ENCODE results near the gene ELOVL6. TPM values are rescaled to one million over a fixed set of nuclear protein-coding genes. Genes with fewer than 3 reads are reported as not detected.

The ELOVL6 gene
- total RNA-seq, 1 donor from 2014 or later: 25.5 TPM

GRCh38 chr4:110188113-110188512 lies 10.3 kb downstream of the ELOVL6 start:
- H3K27ac Mint-ChIP-seq (ENCODE audit: unreplicated experiment): no peak overlapping the region
- FAIRE-seq (no peak), DNase-seq (ENCODE audit: low read depth) (no peak)
- Histone ChIP-seq H3K9ac (ENCODE audit: low read length) (no peak overlapping the region), H3K4me3 (ENCODE audit: insufficient read depth, low read depth, low read length) (no peak overlapping the region), H3K27ac (ENCODE audit: low read depth, low read length) (no peak overlapping the region), H3K4me1 (ENCODE audit: insufficient read depth, low read length) (peaks cover 16% of the 10 kb centered on the region), H3K79me2 (ENCODE audit: insufficient read depth, low read length) (peaks cover 41% of the 10 kb centered on the region), H2AFZ (ENCODE audit: low read depth, low read length) (no peak overlapping the region), H3K36me3 (ENCODE audit: insufficient read depth, low read length) (no peaks in the 10 kb centered on the region), H3K9me3 (ENCODE audit: insufficient read depth, low read depth, low read length) (no peaks in the 10 kb centered on the region), H3K27me3 (ENCODE audit: insufficient read depth, low read length) (no peaks in the 10 kb centered on the region), H3K4me2 (ENCODE audit: low read length) (no peak overlapping the region), H4K20me1 (ENCODE audit: insufficient read depth, low read length) (peaks cover 14% of the 10 kb centered on the region)
- H3K4me3 Mint-ChIP-seq (ENCODE audit: unreplicated experiment): no peak overlapping the region
- TF ChIP-seq EZH2 (IDR thresholded peaks at IDR 0.05; ENCODE audit: insufficient read depth, low read length) (no peak), CTCF (IDR thresholded peaks at IDR 0.05; ENCODE audit: insufficient read depth, low read depth, low read length) (no peak)
- H3K27me3 Mint-ChIP-seq (ENCODE audit: low read depth, unreplicated experiment): no peaks in the 10 kb centered on the region
- H3K4me1 Mint-ChIP-seq (ENCODE audit: low read depth, unreplicated experiment): peaks cover 7% of the 10 kb centered on the region
- H3K9me3 Mint-ChIP-seq (ENCODE audit: unreplicated experiment): no peaks in the 10 kb centered on the region
- H3K36me3 Mint-ChIP-seq (ENCODE audit: low read depth, unreplicated experiment): no peaks in the 10 kb centered on the region

- H3K9ac ChIP-seq (ENCODE audit: low read length): no peak overlapping the region
- peaks cover 16% of the 10 kb centered on the region for H3K4me1 ChIP-seq (ENCODE audit: insufficient read depth, low read length)
- H3K4me3 ChIP-seq (ENCODE audit: insufficient read depth, low read depth, low read length): no peak overlapping the region
- peaks cover 32% of the 10 kb centered on the region for H3K79me2 ChIP-seq (ENCODE audit: insufficient read depth, low read length)
- H4K20me1 ChIP-seq (ENCODE audit: insufficient read depth, low read length): peaks cover 19% of the 10 kb centered on the region
- H3K4me2 ChIP-seq (ENCODE audit: low read length): peak overlapping the region; percentile 48
- H3K27me3 ChIP-seq (ENCODE audit: insufficient read depth, low read length): peaks cover 2% of the 10 kb centered on the region
- no peaks in the 10 kb centered on the region for H3K9me3 ChIP-seq (ENCODE audit: insufficient read depth, low read depth, low read length)
- no peak overlapping the region for H3K27ac Mint-ChIP-seq (ENCODE audit: unreplicated experiment)
- TF ChIP-seq EZH2 (IDR thresholded peaks at IDR 0.05; ENCODE audit: insufficient read depth, low read length) (no peak), CTCF (IDR thresholded peaks at IDR 0.05; ENCODE audit: insufficient read depth, low read depth, low read length) (no peak)
- peaks cover 6% of the 10 kb centered on the region for H3K4me1 Mint-ChIP-seq (ENCODE audit: low read depth, unreplicated experiment)
- H2AFZ ChIP-seq (ENCODE audit: low read depth, low read length): no peak overlapping the region
- DNase-seq (ENCODE audit: low read depth) (no peak), FAIRE-seq (no peak)
- no peaks in the 10 kb centered on the region for H3K36me3 ChIP-seq (ENCODE audit: insufficient read depth, low read length)
- H3K4me3 Mint-ChIP-seq (ENCODE audit: unreplicated experiment): no peak overlapping the region
- peaks cover 2% of the 10 kb centered on the region for H3K36me3 Mint-ChIP-seq (ENCODE audit: low read depth, unreplicated experiment)
- no peaks in the 10 kb centered on the region for H3K27me3 Mint-ChIP-seq (ENCODE audit: low read depth, unreplicated experiment)
- H3K27ac ChIP-seq (ENCODE audit: low read depth, low read length): no peak overlapping the region
- H3K9me3 Mint-ChIP-seq (ENCODE audit: unreplicated experiment): no peaks in the 10 kb centered on the region
These were observed 13.6 kb downstream of the ELOVL6 start for GRCh38 chr4:110184791-110185155.

GRCh38 chr4:110184140-110184790 lies 14.2 kb downstream of the ELOVL6 start:
- no peak overlapping the region for H3K4me3 ChIP-seq (ENCODE audit: insufficient read depth, low read depth, low read length)
- no peak overlapping the region for H3K27ac ChIP-seq (ENCODE audit: low read depth, low read length)
- FAIRE-seq: peak; percentile 83

More at GRCh38 chr4:110184140-110184790, 14.2 kb downstream of the ELOVL6 start:
- Mint-ChIP-seq H3K27ac (ENCODE audit: unreplicated experiment) (no peak overlapping the region), H3K4me3 (ENCODE audit: unreplicated experiment) (no peak overlapping the region), H3K36me3 (ENCODE audit: low read depth, unreplicated experiment) (peaks cover 2% of the 10 kb centered on the region), H3K4me1 (ENCODE audit: low read depth, unreplicated experiment) (peaks cover 6% of the 10 kb centered on the region), H3K27me3 (ENCODE audit: low read depth, unreplicated experiment) (no peaks in the 10 kb centered on the region), H3K9me3 (ENCODE audit: unreplicated experiment) (no peaks in the 10 kb centered on the region)
- Histone ChIP-seq H3K36me3 (ENCODE audit: insufficient read depth, low read length) (no peaks in the 10 kb centered on the region), H3K79me2 (ENCODE audit: insufficient read depth, low read length) (peaks cover 34% of the 10 kb centered on the region), H3K9me3 (ENCODE audit: insufficient read depth, low read depth, low read length) (no peaks in the 10 kb centered on the region), H3K27me3 (ENCODE audit: insufficient read depth, low read length) (peaks cover 2% of the 10 kb centered on the region), H3K4me1 (ENCODE audit: insufficient read depth, low read length) (peaks cover 16% of the 10 kb centered on the region), H2AFZ (ENCODE audit: low read depth, low read length) (no peak overlapping the region), H3K4me2 (ENCODE audit: low read length) (peak overlapping the region; percentile 48), H3K9ac (ENCODE audit: low read length) (no peak overlapping the region), H4K20me1 (ENCODE audit: insufficient read depth, low read length) (peaks cover 19% of the 10 kb centered on the region)
- no peak for TF ChIP-seq EZH2 (IDR thresholded peaks at IDR 0.05; ENCODE audit: insufficient read depth, low read length)
- no peak for TF ChIP-seq CTCF (IDR thresholded peaks at IDR 0.05; ENCODE audit: insufficient read depth, low read depth, low read length)
- peak; percentile 61 for DNase-seq (ENCODE audit: low read depth)
